ENCODE results near the gene C10orf71. TPM values are rescaled to one million over a fixed set of nuclear protein-coding genes. Genes with fewer than 3 reads are reported as not detected.

C10orf71 gene
- polyA plus RNA-seq, 1 of the 3 experiments (the other 2 are of a cell fraction): not detected

DNA sequence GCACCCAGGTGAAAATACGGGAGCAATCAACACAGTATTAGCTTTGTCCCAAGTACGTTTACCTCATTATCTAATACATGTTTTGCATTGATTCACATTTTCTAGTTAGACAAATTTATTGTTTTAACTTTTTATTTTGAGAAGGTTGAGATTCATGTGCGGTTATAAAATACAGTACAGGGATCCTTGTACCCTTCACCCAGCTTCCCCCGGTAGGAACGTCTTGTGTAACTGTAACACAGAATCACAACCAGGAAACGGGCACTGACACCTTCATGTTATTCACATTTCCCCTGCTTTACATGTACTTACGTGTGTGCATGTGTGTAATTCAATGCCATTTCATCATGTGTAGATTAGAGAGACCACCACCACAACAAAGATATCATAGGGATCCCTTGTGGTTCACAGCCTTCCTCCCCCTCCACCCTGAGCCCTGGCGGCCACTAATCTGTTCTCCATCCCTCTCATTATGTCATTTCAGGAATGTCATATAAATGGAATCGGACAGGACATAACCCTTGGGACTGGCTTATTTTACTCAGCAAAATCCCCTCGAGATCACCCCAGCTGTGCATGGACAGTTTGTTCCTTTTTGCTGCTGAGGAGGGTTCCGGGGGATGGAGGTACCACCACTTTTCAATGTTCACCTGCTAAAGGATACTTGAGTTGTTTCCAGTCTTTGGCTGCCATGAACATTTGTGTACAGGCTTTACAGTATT is 46.5 kb upstream of the C10orf71 start:
- Histone ChIP-seq H3K27me3 (ENCODE audit: insufficient read depth) (no peaks in the 10 kb centered on the region), H3K9me2 (no peaks in the 10 kb centered on the region), H2AFZ (ENCODE audit: low read depth) (no peak overlapping the region), H3K9me3 (no peaks in the 10 kb centered on the region), H3K4me3 (ENCODE audit: low read depth in 2 of 2, low read length in 1 of 2) (no peak overlapping the region), H3K79me2 (ENCODE audit: insufficient read depth) (no peaks in the 10 kb centered on the region), H3K36me3 (replicated peaks in 1 of 2; ENCODE audit: control insufficient read depth in 1 of 2, insufficient read depth in 2 of 2, low read length in 1 of 2) (no peaks in the 10 kb centered on the region), H4K20me1 (ENCODE audit: insufficient read depth) (no peaks in the 10 kb centered on the region), H3K4me1 (ENCODE audit: control insufficient read depth in 1 of 2, insufficient read depth in 2 of 2, low read depth in 1 of 2, low read length in 1 of 2) (no peaks in the 10 kb centered on the region), H3K9ac (no peak overlapping the region), H3K27ac (ENCODE audit: low read depth in 2 of 2, low read length in 1 of 2) (no peak overlapping the region), H3K4me2 (no peak overlapping the region), H3F3A (replicated peaks; ENCODE audit: insufficient read depth) (no peaks in the 10 kb centered on the region)
- CTCF ChIA-PET: no interaction called here
- POLR2A ChIA-PET: no interaction called here
- WGBS (ENCODE audit: low lambda C conversion rate): 40% methylated on average over 11 of the region's 11 CpGs
- no peak for DNase-seq
- TF ChIP-seq RCOR1 (IDR thresholded peaks at IDR 0.05; ENCODE audit: low read length): no peak
- no peak for TF ChIP-seq EP300 (IDR thresholded peaks at IDR 0.05; ENCODE audit: borderline replicate concordance in 1 of 2, low read depth in 1 of 2, low read length in 1 of 2)
- TF ChIP-seq, protein P1, sequence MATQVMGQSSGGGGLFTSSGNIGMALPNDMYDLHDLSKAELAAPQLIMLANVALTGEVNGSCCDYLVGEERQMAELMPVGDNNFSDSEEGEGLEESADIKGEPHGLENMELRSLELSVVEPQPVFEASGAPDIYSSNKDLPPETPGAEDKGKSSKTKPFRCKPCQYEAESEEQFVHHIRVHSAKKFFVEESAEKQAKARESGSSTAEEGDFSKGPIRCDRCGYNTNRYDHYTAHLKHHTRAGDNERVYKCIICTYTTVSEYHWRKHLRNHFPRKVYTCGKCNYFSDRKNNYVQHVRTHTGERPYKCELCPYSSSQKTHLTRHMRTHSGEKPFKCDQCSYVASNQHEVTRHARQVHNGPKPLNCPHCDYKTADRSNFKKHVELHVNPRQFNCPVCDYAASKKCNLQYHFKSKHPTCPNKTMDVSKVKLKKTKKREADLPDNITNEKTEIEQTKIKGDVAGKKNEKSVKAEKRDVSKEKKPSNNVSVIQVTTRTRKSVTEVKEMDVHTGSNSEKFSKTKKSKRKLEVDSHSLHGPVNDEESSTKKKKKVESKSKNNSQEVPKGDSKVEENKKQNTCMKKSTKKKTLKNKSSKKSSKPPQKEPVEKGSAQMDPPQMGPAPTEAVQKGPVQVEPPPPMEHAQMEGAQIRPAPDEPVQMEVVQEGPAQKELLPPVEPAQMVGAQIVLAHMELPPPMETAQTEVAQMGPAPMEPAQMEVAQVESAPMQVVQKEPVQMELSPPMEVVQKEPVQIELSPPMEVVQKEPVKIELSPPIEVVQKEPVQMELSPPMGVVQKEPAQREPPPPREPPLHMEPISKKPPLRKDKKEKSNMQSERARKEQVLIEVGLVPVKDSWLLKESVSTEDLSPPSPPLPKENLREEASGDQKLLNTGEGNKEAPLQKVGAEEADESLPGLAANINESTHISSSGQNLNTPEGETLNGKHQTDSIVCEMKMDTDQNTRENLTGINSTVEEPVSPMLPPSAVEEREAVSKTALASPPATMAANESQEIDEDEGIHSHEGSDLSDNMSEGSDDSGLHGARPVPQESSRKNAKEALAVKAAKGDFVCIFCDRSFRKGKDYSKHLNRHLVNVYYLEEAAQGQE (IDR thresholded peaks at IDR 0.05; ENCODE audit: low read depth, low read length): no peak
- no peak for TF ChIP-seq TAF1 (IDR thresholded peaks at IDR 0.05; ENCODE audit: borderline replicate concordance, low read depth, low read length)
- TF ChIP-seq, protein P2, sequence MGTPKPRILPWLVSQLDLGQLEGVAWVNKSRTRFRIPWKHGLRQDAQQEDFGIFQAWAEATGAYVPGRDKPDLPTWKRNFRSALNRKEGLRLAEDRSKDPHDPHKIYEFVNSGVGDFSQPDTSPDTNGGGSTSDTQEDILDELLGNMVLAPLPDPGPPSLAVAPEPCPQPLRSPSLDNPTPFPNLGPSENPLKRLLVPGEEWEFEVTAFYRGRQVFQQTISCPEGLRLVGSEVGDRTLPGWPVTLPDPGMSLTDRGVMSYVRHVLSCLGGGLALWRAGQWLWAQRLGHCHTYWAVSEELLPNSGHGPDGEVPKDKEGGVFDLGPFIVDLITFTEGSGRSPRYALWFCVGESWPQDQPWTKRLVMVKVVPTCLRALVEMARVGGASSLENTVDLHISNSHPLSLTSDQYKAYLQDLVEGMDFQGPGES (IDR thresholded peaks at IDR 0.05; ENCODE audit: low read depth, low read length): no peak
- no peak for TF ChIP-seq RFX5 (IDR thresholded peaks at IDR 0.05; ENCODE audit: low read length)
- no peak for TF ChIP-seq MEF2A (IDR thresholded peaks at IDR 0.05; ENCODE audit: borderline replicate concordance, low read depth)
- no peak for TF ChIP-seq FOXJ3 (CRISPR knock-in tag; IDR thresholded peaks at IDR 0.05)
- no peak for TF ChIP-seq GABPA (IDR thresholded peaks at IDR 0.05; ENCODE audit: low read depth)
- TF ChIP-seq, protein P3, sequence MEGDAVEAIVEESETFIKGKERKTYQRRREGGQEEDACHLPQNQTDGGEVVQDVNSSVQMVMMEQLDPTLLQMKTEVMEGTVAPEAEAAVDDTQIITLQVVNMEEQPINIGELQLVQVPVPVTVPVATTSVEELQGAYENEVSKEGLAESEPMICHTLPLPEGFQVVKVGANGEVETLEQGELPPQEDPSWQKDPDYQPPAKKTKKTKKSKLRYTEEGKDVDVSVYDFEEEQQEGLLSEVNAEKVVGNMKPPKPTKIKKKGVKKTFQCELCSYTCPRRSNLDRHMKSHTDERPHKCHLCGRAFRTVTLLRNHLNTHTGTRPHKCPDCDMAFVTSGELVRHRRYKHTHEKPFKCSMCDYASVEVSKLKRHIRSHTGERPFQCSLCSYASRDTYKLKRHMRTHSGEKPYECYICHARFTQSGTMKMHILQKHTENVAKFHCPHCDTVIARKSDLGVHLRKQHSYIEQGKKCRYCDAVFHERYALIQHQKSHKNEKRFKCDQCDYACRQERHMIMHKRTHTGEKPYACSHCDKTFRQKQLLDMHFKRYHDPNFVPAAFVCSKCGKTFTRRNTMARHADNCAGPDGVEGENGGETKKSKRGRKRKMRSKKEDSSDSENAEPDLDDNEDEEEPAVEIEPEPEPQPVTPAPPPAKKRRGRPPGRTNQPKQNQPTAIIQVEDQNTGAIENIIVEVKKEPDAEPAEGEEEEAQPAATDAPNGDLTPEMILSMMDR (IDR thresholded peaks at IDR 0.05): no peak
- no peak for TF ChIP-seq YY1 (IDR thresholded peaks at IDR 0.05; ENCODE audit: low read depth)
- no peak for TF ChIP-seq NRF1 (IDR thresholded peaks at IDR 0.05; ENCODE audit: low read depth, low read length)

Data from SK-N-SH (cell line).